Measurements from ENCODE around the gene ADGRG3. TPM values are rescaled to one million over a fixed set of nuclear protein-coding genes. Genes with fewer than 3 reads are reported as not detected.

The ADGRG3 gene
- total and polyA plus RNA-seq, 2 of the 8 experiments (the other 6 are each of a cell fraction or from before 2014, with no cell fraction given), result 0.28 to 0.98 TPM

- TF ChIP-seq SP4 (IDR thresholded peaks at IDR 0.05; ENCODE audit: low read length), result no peak
- no peak for TF ChIP-seq GTF2F1 (IDR thresholded peaks at IDR 0.05; ENCODE audit: borderline replicate concordance, low read depth, low read length)
- TF ChIP-seq SP2 (IDR thresholded peaks at IDR 0.05; ENCODE audit: low read length), result no peak
- no peak for TF ChIP-seq SIN3A (conservative IDR thresholded peaks at IDR 0.05 in 1 of 2, IDR thresholded peaks at IDR 0.05 in 1 of 2; ENCODE audit: low read depth in 1 of 2, low read length in 2 of 2)
- no peak for TF ChIP-seq PHF8 (conservative IDR thresholded peaks at IDR 0.05; ENCODE audit: low read depth, low read length)
- TF ChIP-seq CHD7 (IDR thresholded peaks at IDR 0.05; ENCODE audit: insufficient replicate concordance, low read length), result no peak
- no peak for TF ChIP-seq BCL11A (IDR thresholded peaks at IDR 0.05; ENCODE audit: low read depth in 2 of 2, low read length in 2 of 2)
- no peak for TF ChIP-seq EGR1 (IDR thresholded peaks at IDR 0.05; ENCODE audit: borderline replicate concordance, low read depth, low read length)
Observed at GRCh38 chr16:57679016-57679415, 10.9 kb downstream of the ADGRG3 start (continued).
